Nephron progenitor cell (in vitro differentiated cells): ENCODE measurements around the gene MAN2B2.

ENCODE experiments used
- DNase-seq: peaks from one replicate; pipeline ENCODE4 v3.0.0; 2021
- H3K27ac Mint-ChIP-seq: 2 replicates; pipeline ENCODE4 v1.8.0; 2021; ENCODE audit warnings: mild to moderate bottlenecking, moderate library complexity, mixed read lengths
- H3K27me3 Mint-ChIP-seq: 2 replicates; pipeline ENCODE4 v1.8.0; 2021; ENCODE audit warnings: mild to moderate bottlenecking, low read depth, mixed read lengths; ENCODE audit not compliant: poor library complexity
- H3K36me3 Mint-ChIP-seq: 2 replicates; pipeline ENCODE4 v1.8.0; 2021; ENCODE audit warnings: low read depth, mixed read lengths
- H3K4me1 Mint-ChIP-seq: 2 replicates; pipeline ENCODE4 v1.8.0; 2021; ENCODE audit warnings: mixed read lengths
- H3K4me3 Mint-ChIP-seq: 2 replicates; pipeline ENCODE4 v1.8.0; 2021; ENCODE audit warnings: mild to moderate bottlenecking, moderate library complexity, mixed read lengths
- H3K9me3 Mint-ChIP-seq: 2 replicates; pipeline ENCODE4 v1.8.0; 2021; ENCODE audit warnings: mild to moderate bottlenecking, moderate library complexity, mixed read lengths
- TF ChIP-seq, protein P1 (sequence below): fragments of 200-600 bp; sonication (generic); IDR thresholded peaks from 2 replicates; pipeline ENCODE4 v1.5.0; 2021; ENCODE audit warnings: antibody characterized with exemption

MAN2B2 gene

GRCh38 chr4:6616087-6616995 lies 41.4 kb downstream of the MAN2B2 start:
- H3K4me1 Mint-ChIP-seq = no peaks in the 10 kb centered on the region
- DNase-seq = no peak
- H3K36me3 Mint-ChIP-seq = peaks cover 29% of the 10 kb centered on the region
- TF ChIP-seq, protein P1, sequence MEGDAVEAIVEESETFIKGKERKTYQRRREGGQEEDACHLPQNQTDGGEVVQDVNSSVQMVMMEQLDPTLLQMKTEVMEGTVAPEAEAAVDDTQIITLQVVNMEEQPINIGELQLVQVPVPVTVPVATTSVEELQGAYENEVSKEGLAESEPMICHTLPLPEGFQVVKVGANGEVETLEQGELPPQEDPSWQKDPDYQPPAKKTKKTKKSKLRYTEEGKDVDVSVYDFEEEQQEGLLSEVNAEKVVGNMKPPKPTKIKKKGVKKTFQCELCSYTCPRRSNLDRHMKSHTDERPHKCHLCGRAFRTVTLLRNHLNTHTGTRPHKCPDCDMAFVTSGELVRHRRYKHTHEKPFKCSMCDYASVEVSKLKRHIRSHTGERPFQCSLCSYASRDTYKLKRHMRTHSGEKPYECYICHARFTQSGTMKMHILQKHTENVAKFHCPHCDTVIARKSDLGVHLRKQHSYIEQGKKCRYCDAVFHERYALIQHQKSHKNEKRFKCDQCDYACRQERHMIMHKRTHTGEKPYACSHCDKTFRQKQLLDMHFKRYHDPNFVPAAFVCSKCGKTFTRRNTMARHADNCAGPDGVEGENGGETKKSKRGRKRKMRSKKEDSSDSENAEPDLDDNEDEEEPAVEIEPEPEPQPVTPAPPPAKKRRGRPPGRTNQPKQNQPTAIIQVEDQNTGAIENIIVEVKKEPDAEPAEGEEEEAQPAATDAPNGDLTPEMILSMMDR = no peak
- no peaks in the 10 kb centered on the region for H3K9me3 Mint-ChIP-seq
- H3K4me3 Mint-ChIP-seq = no peak overlapping the region
- no peak overlapping the region for H3K27ac Mint-ChIP-seq
- no peaks in the 10 kb centered on the region for H3K27me3 Mint-ChIP-seq

DNA sequence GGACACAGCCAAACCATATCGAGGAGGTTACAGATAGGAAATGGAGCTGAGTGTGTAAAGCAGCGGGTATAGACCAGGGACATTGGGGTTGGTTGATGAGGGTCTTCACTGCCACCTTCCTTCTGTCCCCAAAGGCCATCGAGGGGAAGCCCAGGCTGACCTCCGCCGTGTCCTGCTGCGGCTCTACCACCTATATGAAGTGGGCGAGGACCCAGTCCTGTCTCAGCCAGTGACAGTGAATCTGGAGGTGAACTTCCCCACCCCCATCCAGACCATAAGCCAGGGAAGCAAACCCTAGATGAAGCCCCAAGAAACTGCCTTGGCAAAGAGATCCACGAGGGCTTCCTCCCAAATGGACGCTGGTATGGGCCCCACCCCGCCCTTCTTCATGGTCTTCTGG lies 42.3 kb downstream of the MAN2B2 start:
- H3K27ac Mint-ChIP-seq = no peak overlapping the region
- H3K27me3 Mint-ChIP-seq = no peaks in the 10 kb centered on the region
- no peaks in the 10 kb centered on the region for H3K9me3 Mint-ChIP-seq
- TF ChIP-seq, protein P1 = no peak
- H3K4me3 Mint-ChIP-seq = no peak overlapping the region
- H3K4me1 Mint-ChIP-seq = no peaks in the 10 kb centered on the region
- DNase-seq = no peak
- H3K36me3 Mint-ChIP-seq = peaks cover 29% of the 10 kb centered on the region

- Mint-ChIP-seq H3K4me3 (no peak overlapping the region), H3K9me3 (no peaks in the 10 kb centered on the region), H3K27me3 (no peaks in the 10 kb centered on the region), H3K27ac (no peak overlapping the region), H3K36me3 (peaks cover 27% of the 10 kb centered on the region), H3K4me1 (no peaks in the 10 kb centered on the region)
- DNase-seq = no peak
- TF ChIP-seq, protein P1 = no peak
These were observed 43.6 kb downstream of the MAN2B2 start for GRCh38 chr4:6618386-6619115.

- Mint-ChIP-seq H3K36me3 (peaks cover 27% of the 10 kb centered on the region), H3K4me3 (no peak overlapping the region), H3K27me3 (no peaks in the 10 kb centered on the region), H3K27ac (no peak overlapping the region), H3K4me1 (no peaks in the 10 kb centered on the region), H3K9me3 (no peaks in the 10 kb centered on the region)
- DNase-seq = no peak
- TF ChIP-seq, protein P1 = no peak
These were observed 44.1 kb downstream of the MAN2B2 start for GRCh38 chr4:6619116-6619465.

- DNase-seq = no peak
- peaks cover 27% of the 10 kb centered on the region for H3K36me3 Mint-ChIP-seq
- TF ChIP-seq, protein P1 = no peak
- no peak overlapping the region for H3K4me3 Mint-ChIP-seq
- H3K27ac Mint-ChIP-seq = no peak overlapping the region
- no peaks in the 10 kb centered on the region for H3K9me3 Mint-ChIP-seq
- H3K4me1 Mint-ChIP-seq = no peaks in the 10 kb centered on the region
- no peaks in the 10 kb centered on the region for H3K27me3 Mint-ChIP-seq
These were observed 44.7 kb downstream of the MAN2B2 start for GRCh38 chr4:6619466-6620255.
